ENCODE measurements around the gene LAMA5.

LAMA5 gene

GRCh38 chr20:62395311-62396242 lies 28.5 kb upstream of the LAMA5 start:
- no peak overlapping the region for H3K4me3 ChIP-seq (ENCODE audit: low read depth, low read length)
- TF ChIP-seq, protein P1, sequence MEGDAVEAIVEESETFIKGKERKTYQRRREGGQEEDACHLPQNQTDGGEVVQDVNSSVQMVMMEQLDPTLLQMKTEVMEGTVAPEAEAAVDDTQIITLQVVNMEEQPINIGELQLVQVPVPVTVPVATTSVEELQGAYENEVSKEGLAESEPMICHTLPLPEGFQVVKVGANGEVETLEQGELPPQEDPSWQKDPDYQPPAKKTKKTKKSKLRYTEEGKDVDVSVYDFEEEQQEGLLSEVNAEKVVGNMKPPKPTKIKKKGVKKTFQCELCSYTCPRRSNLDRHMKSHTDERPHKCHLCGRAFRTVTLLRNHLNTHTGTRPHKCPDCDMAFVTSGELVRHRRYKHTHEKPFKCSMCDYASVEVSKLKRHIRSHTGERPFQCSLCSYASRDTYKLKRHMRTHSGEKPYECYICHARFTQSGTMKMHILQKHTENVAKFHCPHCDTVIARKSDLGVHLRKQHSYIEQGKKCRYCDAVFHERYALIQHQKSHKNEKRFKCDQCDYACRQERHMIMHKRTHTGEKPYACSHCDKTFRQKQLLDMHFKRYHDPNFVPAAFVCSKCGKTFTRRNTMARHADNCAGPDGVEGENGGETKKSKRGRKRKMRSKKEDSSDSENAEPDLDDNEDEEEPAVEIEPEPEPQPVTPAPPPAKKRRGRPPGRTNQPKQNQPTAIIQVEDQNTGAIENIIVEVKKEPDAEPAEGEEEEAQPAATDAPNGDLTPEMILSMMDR (IDR thresholded peaks at IDR 0.05; ENCODE audit: borderline replicate concordance, insufficient read depth, low read depth, low read length), result no peak

DNA sequence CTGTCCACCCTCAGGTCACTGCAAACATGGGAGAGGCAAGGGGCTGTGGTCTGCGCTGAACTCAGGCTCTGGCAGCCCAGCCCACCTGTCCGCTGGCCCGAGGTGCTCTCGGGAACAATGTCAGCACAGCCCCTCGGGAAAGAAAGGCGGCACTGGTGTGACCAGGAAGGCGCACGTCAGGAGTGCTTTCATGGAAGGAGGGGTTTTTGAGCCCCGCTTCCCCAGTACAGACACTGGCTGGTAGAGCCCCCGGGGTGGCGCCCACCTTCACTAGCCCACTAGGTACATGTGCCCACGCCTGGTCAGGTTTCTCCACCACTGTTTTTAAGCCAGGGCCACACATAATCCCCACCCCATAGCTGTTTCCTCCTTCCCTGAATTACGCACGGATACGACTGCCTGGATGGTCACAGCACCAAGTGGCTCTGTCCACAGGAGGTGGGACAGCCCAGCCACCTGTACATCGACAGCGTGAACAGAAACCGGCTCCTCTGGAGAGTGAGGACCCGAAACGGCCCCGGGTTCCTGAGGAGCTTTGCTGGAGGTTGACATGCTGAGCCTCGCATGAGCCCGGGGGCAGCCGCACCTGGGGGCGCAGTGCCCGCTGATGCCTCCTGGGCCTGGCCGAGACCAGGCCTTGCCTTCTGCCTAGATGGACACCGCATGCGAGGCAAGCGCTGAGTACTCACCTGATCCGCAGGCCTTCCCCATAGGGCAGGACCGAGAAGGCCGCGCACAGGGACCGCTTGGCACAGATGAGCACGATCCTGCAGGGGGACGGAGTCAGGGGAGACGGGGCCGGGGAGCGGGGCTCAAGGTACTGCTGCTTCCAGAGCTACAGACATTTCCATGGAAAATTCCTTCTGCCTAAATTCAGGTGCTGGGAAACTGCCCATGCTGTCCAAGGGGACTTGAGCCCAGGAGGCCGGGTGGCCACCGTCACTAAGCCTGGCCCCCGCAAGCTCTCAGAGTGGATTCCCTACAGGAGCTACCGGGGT lies 27.4 kb upstream of the LAMA5 start:
- H3K4me3 ChIP-seq (ENCODE audit: low read depth, low read length), result no peak overlapping the region
- TF ChIP-seq, protein P1 (IDR thresholded peaks at IDR 0.05; ENCODE audit: borderline replicate concordance, insufficient read depth, low read depth, low read length), result no peak

DNA sequence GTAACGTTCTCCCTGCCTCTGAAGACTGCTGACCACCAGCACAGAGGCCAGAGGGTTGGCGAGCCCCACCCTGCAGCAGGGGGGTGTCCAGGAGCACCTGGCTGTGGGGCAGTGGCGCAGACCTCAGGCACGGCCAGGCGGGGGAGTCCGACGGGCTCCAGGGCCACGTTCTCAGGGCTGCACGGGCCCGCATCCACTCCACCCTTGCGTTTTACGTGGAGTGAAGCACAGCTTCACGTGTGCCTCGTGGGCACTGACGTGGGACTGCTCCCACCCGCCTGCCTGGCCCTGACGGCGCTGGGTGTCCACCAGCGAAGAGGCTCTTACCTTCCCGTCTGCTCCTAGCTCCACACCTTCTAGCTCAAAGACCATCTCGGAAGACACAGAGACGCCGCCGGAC lies 26.7 kb upstream of the LAMA5 start:
- H3K4me3 ChIP-seq (ENCODE audit: low read depth, low read length), result no peak overlapping the region
- TF ChIP-seq, protein P1 (IDR thresholded peaks at IDR 0.05; ENCODE audit: borderline replicate concordance, insufficient read depth, low read depth, low read length), result no peak

- no peak overlapping the region for H3K4me3 ChIP-seq (ENCODE audit: low read depth, low read length)
- TF ChIP-seq, protein P1 (IDR thresholded peaks at IDR 0.05; ENCODE audit: borderline replicate concordance, insufficient read depth, low read depth, low read length), result no peak
These were observed 26.2 kb upstream of the LAMA5 start for GRCh38 chr20:62393335-62393665.

DNA sequence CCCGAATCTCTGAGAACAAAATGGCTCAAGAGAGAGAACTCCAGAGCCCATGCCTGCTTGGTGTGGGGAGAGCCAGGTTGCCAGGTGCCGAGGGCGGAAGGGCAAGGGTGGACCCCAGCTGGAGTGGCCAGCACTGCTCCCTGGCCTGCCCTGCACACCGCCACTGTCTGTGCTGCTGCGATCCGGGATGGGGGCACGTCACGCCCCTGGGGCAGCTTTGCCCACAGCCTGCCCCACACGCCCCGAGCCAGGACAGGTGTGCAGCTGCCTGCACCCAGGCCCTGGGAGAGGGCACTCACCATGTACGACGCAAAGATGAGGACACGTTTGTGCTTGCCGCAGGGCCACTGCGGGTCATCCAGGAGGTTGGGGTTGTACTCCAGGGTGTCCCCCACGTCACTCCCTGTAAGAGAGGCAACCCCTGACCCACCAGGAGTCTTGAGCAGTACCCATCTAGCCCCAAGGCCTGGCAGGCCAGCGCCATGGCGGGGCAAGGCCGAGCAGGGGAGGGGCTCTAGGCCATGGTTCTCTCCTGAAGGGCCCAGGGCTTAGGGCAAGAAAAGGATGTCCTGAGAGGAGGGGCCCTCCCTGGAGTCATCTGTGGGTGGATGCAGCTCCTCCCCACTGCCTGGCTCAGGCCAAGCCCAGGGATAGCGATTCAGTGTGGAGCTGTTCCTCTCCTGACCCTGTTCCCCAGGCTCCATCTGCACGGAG lies 25.7 kb upstream of the LAMA5 start:
- no peak overlapping the region for H3K4me3 ChIP-seq (ENCODE audit: low read depth, low read length)
- TF ChIP-seq, protein P1 (IDR thresholded peaks at IDR 0.05; ENCODE audit: borderline replicate concordance, insufficient read depth, low read depth, low read length), result no peak

DNA sequence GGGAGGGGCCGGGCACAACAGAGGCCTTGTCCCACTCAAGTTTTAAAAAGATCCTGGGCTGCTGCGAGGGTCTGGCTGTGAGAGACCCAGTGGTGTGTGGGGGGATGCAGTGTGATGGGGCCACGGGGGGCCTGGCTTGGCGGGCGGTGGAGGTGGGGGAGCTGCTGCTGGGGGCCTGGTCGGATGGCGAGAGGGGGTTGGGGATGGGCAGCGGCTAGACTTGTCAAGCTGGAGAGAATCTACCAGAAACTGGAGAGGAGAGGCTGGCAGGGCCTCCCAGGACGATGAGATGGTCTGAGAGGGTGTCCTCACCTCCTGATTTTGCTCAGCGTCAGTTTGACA lies 24.9 kb upstream of the LAMA5 start:
- TF ChIP-seq, protein P1 (IDR thresholded peaks at IDR 0.05; ENCODE audit: borderline replicate concordance, insufficient read depth, low read depth, low read length), result no peak
- H3K4me3 ChIP-seq (ENCODE audit: low read depth, low read length), result no peak overlapping the region
